Omental fat pad (tissue), 4 donors: ENCODE results near the gene RAPGEF4. TPM values are rescaled to one million over a fixed set of nuclear protein-coding genes. Genes with fewer than 3 reads are reported as not detected.
A peak's percentile ranks its signal among the peaks of the same experiment; 100 is the strongest.

Source experiments
- ATAC-seq: fragments of 150-250 bp; one replicate; pipeline ENCODE4 v1.9.1; 2016; ENCODE audit warnings: mild to moderate bottlenecking, moderate library complexity; ENCODE audit not compliant: low FRiP score
- DNase-seq: peaks from one replicate; pipeline ENCODE4 v3.0.0-alpha.2; 2019; ENCODE audit warnings: low spot score
- CTCF ChIP-seq, 3 donors: fragments of 450-650 bp; IDR thresholded peaks; one replicate each; pipeline ENCODE4 v1.5.1; 2016 to 2017; ENCODE audit warnings: antibody characterized with exemption in 3 of 3, mild to moderate bottlenecking in 3 of 3, moderate library complexity in 2 of 3
- total RNA-seq, 4 donors: library from RNA; depleted of rRNA; stranded (reverse); fragments of >200 nt; gene quantifications; one replicate each; pipeline ENCODE4 v1.1.0, GENCODE V29; 2016

RAPGEF4 gene
- total RNA-seq, 4 donors from 2014 or later, result 11.7 to 25.6 (median 20.0) TPM

GRCh38 chr2:172917716-172918115 lies 182.1 kb downstream of the RAPGEF4 start:
- no peak for TF ChIP-seq CTCF (IDR thresholded peaks at IDR 0.05)
- ATAC-seq, result no peak
- no peak for DNase-seq

GRCh38 chr2:172919732-172920131 lies 184.1 kb downstream of the RAPGEF4 start:
- no peak for TF ChIP-seq CTCF (IDR thresholded peaks at IDR 0.05)
- DNase-seq (no peak), ATAC-seq (no peak)

- no peak for DNase-seq
- no peak for TF ChIP-seq CTCF (IDR thresholded peaks at IDR 0.05)
- peak; percentile 61 for ATAC-seq
Observed at GRCh38 chr2:172921532-172922236, 186.0 kb downstream of the RAPGEF4 start.

GRCh38 chr2:172922306-172922705 lies 186.7 kb downstream of the RAPGEF4 start:
- ATAC-seq, result no peak
- no peak for TF ChIP-seq CTCF (IDR thresholded peaks at IDR 0.05)
- no peak for DNase-seq

GRCh38 chr2:172922815-172923214 lies 187.2 kb downstream of the RAPGEF4 start:
- TF ChIP-seq CTCF (IDR thresholded peaks at IDR 0.05), result no peak
- ATAC-seq (no peak), DNase-seq (no peak)

GRCh38 chr2:172924097-172924660 lies 188.5 kb downstream of the RAPGEF4 start:
- ATAC-seq (no peak), DNase-seq (no peak)
- no peak for TF ChIP-seq CTCF (IDR thresholded peaks at IDR 0.05)

GRCh38 chr2:172925600-172925999 lies 190.0 kb downstream of the RAPGEF4 start:
- TF ChIP-seq CTCF (IDR thresholded peaks at IDR 0.05), result no peak
- ATAC-seq (no peak), DNase-seq (no peak)
